Renal cortex interstitium (tissue), 11 donors: ENCODE measurements around the gene STXBP5L. TPM values are rescaled to one million over a fixed set of nuclear protein-coding genes. Genes with fewer than 3 reads are reported as not detected.
"Not testable (repeated sequence)": the region's sequence is repeated elsewhere in the genome, so short reads cannot be mapped to it uniquely, and the experiment has no call there.

ENCODE experiments used
- DNase-seq, 11 donors: peaks; one replicate each; pipeline ENCODE4 v3.0.0-alpha.2; 2013; ENCODE audit warnings: low read depth in 9 of 11, low spot score in 4 of 11; ENCODE audit errors: extremely low read depth in 1 of 11
- polyA plus RNA-seq, 3 donors: library from polyadenylated mRNA; unstranded; fragments of 120-200 nt; gene quantifications; one replicate each; pipeline ENCODE4 v1.2.1, GENCODE V29; 2013; ENCODE audit not compliant: insufficient read length in 3 of 3

The STXBP5L gene
- polyA plus RNA-seq, 3 donors, result 0.15 to 0.30 (median 0.20) TPM

DNA sequence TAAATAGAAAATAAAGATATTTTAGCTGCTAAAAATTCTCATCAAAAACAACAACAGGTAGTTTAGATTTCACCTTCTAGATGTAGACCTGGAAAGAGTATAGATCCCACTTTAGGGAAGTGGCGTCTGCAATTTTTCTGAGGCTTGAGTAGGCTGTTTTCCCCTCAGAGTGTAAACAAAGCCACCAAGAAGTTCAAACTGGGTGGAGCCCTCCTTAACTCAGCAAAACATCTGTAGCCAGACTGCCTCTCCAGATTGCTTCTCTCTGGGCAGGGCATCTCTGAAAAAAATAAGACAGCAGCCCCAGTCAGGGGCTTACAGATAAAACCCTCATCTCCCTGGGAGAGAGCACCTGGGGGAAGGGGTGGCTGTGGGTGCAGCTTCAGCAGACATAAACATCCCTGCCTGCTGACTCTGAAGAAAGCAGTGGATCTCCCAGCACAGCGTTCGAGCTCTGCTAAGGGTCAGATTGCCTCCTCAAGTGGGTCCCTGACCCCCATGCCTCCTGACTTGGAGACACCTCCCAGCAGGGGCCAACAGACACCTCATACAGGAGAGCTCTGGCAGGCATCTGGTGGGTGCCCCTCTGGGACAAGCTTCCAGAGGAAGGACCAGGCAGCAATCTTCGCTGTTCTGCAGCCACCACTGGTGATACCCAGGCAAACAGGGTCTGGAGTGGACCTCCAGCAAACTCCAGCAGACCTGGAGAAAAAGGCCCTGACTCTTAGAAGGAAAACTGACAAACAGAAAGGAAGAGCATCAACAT is 259.6 kb downstream of the STXBP5L start:
- no peak for DNase-seq

DNA sequence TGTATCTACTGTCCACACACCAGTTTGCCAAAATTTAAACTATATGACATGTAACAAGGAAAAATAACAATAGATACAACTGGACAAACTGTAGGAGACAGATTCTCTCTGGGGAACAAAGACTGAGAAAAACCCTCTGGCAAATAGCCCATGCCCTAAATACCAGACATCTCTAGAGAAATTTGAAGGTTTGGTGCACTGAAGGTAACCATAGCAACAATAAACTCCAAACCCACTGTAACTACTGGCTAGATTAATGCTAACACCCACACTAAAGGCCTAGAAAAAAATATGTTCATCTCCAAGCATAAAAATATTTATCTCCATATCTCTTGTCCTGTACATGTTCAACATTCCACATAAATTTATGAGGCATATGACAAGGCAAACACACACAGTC is 267.1 kb downstream of the STXBP5L start:
- no peak for DNase-seq

DNA sequence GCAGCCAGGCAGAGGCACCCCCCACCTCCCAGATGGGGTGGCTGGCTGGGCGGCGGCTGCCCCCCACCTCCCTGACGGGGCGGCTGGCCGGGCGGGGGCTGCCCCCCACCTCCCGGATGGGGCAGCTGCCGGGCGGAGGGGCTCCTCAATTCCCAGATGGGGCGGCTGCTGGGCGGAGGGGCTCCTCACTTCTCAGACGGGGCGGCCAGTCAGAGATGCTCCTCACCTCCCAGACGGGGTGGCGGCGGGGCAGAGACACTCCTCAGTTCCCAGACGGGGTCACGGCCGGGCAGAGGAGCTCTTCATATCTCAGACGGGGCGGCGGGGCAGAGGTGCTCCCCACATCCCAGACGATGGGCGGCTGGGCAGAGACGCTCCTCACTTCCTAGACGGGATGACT is 282.6 kb downstream of the STXBP5L start:
- not testable (repeated sequence) for DNase-seq

DNA sequence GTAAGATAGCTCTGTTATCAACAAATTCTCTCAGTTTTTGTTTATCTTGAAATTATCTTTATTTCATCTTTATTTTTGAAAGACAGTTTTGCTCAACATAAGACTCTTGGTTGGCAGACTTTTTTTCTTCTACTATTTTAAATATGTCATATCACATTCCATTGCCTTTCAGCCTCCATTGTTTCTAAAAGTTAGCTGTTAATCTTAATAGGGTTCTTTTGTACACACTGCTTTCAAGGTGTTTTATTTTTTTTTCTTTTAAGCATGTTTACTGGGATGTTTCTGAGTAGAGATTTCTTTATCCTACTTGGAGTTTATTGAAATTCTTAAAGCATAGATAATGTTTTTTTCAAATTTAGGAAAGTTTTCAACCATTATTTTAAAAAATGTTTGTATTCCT is 294.6 kb downstream of the STXBP5L start:
- no peak for DNase-seq

DNA sequence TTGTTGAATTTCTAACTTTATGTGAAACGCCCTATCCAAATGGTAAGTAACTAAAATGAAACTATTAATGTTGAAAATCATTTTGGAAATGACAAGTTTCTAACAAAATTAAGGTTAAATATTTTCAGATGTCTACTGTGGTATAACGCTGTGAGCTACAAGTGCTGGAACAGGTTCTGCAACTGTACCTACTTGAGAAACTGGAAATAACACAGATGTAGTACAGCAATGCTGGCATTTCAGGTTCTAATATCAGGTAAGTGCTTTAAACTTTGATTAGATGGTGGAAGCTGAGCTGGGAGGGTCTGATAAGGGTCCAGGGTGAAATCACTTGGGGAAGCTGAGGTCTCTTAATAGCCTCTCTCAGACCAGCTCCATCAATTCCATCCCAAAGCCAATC is 315.1 kb downstream of the STXBP5L start:
- no peak for DNase-seq

DNA sequence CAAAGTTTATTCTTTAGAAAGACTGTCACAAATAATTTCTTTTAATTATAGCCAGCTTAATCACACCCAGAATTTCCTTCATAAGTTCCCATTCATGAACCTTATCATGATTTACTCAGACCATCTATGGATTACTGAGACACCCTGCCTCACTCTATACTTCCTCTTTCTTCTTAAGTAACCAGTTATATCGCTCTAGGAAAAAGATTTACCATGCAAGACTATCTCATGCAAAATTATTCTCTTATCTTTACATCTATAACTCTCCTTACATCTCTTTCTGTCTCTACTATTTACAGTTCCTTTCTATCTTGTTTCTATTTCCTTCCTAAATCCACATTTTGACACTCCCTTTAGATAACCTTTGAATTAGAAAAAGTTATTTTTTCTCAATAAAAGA is 321.0 kb downstream of the STXBP5L start:
- no peak for DNase-seq

DNA sequence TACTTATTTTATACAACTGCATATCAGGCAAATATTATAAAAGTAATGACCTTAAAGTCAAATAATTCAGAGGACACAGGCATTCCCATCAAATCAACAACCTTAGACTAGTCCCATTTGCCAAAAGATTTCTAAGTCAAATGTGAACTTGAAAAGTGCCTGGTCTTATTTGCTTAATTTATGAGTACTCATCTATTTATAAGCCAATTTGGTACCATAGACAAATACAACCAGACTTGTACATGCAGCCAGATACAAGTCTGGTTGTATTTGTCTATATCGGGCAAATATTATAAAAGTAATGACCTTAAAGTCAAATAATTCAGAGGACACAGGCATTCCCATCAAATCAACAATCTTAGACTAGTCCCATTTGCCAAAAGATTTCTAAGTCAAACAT is 322.2 kb downstream of the STXBP5L start:
- DNase-seq, result not testable (repeated sequence)

DNA sequence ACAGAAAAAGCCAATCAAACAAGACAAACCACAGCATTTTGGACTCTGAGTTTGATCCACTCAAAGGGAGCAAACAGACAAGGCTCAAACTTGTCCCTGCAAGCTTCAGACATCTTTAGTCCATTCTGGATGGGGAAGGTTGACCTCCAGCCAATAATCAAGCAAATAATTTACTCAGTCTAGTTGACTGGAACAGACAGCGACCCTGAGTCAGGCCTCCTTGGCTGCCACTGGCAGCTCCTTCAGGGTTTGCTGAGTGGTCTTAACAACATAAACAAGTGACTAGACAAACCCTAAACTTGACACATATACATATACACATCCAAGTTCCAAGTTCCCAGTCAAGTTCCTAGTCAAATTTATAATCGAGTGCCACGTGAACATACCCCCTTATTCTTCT is 323.9 kb downstream of the STXBP5L start:
- DNase-seq, result no peak

DNA sequence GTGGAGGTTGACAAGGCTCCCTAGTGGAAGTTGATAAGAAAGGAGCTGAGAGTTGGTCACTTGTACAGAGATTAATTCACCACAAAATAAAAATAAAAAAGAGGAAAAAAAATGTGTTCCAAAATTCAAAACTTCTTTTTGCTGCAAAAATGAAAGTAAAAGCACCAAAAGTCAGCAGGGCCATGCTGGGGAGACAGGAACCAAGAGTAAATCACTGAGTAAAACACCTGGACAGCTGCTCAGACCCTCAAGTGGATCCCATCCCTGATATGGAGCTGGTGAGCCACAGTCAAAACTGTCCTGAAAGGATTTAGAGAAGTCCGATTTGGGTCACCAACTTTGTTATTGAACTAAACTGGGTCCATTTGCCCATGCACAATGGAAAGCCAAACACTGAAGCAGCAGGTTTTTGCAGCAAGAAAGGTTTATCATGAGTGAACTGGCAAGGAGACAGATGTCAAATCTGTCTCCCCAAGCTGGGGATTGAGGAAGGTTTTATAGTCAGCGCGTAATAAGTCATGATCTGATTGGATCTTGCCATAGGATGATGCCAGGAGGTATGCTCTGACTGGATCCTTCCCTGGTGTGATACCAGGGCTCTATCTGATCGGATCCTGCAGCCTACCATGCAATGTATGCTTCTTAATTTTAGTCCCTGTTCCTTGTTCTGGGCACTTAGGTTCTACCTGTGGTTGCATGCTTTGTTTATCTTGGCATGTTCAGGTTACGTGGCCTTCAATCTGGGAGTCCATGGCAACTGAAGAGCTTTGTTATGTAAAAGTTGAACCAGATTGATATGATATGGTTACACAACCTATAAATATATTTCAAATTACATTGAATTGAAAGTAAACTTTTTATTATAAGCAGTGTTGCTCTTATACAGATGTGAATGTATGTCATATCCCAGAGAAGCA is 324.6 kb downstream of the STXBP5L start:
- no peak for DNase-seq

DNA sequence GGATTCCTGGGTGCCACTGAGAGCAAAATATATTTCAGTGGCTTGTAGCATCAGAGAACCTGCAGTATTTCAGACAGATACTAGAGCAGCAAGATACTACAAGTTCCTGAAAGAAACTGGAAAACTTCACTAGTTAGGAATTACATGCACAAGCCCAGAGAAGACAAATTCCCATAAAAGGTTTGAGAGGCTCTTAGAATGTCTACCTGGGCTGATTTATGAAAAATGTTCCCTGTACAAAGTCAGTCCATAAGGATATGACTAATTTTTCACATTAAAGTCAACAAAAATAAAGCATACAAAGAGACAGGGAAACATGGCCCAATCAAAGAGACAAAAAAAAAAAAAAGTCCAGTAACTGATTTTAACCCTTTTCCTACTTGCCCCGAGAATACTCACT is 335.2 kb downstream of the STXBP5L start:
- DNase-seq, result no peak

DNA sequence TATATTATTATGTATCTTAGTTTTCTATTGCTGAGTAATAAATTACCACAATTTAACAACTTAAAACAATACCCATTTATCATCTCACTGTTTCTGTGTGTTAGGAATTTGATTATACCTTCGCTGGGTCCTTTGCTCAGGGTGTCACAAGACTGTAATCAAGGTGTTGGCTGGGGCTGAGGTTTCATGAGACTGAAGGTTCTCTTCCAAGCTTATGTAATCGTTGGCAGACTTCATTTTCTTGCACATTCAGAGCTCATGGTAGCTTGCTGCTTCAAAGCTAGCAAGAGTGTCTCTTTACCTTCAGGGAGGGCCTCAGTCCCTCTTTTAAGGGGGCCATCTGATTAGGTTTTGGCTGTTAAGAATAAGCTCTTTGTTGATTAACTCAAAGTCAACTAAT is 344.7 kb downstream of the STXBP5L start:
- DNase-seq, result no peak

DNA sequence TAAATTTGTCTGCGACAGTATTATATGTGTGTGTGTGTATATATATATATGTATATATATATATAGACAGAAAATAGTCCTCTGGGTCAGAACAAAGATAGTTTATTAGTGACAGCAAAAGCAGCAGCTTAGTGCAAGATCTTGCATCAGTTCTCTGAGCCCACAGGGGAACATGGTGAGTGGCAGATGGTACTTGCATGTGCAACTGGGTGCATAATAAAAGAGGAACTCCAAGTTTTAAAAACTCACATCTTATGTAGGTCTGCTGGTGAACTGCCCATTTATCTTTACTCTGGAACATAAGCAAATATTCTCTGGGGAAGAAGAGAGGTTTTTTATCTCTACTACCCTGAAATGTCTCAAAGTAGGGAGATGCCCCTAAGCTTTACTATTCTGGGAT is 361.4 kb downstream of the STXBP5L start:
- no peak for DNase-seq

DNA sequence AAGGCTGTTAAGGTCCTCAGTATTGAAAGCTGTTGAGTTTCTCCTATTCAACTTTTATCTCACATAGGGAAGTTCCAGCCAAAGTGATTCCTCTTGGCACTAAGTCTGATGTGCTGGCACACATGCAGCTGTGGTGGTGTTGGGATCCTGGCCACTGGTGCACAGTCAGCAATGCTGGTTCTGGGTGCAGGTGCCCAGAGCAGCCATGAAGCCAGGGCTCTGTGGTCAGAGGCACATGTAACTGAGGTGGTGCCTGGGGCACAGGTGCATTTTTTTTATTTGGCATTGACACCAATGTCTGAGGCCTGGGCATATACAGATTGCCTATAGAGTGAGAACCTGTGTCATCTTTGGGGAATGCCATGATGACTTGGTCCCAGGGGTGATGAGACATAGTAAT is 366.4 kb downstream of the STXBP5L start:
- no peak for DNase-seq

DNA sequence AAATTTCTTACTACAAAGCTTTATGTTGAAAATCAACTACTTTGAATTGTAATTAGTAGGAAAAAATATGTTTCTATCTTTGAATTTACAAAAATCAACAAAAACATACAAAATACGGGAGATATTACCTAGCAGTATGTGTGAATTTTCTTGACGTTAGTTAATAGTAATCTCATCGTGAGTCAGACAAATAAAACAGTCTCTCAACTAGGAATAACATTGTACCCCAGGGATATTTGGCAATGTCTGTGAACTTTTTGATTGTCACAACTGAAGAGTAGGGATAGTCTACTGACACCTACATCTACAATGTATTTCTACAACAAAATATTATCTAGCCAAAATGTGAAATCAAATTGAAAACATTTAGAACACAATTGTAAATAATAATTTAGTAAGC is 387.4 kb downstream of the STXBP5L start:
- DNase-seq, result no peak

DNA sequence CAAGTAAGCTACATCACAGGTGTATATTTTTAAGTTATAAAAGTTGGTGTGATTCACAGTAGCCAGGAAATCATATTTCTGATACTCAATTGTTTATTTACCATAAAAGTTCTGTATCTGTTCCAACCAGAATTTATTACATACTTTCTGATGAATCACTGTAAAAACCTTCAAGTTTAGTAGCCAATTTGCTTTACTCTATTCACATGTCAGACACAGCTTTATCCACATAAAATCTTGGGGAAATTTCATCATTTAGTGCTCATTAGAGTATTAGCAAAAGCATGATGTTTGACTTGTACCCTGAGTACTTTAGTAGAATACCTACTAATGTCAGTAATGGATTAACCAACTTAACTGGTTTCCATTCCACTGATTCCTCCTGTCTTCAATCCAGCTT is 388.0 kb downstream of the STXBP5L start:
- DNase-seq, result no peak

DNA sequence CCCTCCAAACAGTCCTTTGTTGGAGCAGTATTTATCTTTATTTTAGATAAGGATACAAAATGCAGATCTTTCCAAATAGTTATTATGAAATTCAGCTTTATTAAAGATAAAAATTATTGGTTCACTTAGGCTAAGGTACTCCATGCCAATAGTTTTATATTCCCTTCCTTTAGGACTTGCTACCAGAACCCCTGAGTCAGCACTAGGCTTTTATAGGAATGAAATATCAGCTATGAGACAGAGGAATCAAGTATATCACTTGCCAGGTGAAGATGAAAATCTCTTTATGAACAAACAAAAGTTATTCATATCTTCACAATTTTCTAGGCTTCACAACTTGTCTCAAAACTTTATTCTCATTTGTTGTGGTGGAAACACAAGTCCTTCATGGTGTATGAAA is 416.3 kb downstream of the STXBP5L start:
- no peak for DNase-seq

DNA sequence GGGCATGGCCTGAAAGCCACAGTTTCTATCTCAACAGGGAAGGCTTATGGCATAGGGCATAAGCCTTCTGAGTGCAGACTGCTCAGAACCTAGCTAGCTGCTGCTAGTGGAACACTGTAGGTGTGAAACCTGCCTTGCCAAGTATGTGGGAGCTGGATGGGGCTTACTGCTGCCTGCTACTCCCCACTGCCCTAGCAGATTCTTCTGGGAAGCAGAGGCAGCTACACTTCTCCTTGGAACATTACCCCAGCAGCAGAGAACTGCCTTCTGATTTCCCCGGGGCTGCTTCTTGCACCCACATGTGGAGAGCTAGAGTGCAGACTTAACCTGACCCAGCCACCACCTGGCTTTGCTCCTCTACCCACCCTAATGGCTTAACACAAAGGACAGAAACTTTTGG is 422.1 kb downstream of the STXBP5L start:
- no peak for DNase-seq

DNA sequence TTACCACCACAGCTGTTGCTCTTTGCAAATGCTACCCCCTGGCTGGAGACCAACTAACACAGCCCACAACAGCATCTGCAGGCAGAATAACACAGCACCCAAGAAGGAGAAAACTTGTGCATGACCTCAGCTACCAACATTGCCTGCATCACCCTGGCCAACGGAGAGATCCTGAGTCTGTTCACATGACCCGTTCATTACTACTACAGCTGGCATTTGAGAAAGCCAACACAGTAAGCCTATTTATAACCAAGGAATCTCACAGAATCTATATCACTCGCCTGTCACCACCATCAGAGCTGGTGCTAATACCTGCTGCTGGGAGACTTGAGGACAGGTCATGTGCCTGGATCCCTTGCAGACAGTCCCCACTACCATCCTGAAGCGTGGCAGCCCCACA is 422.6 kb downstream of the STXBP5L start:
- DNase-seq, result no peak

DNA sequence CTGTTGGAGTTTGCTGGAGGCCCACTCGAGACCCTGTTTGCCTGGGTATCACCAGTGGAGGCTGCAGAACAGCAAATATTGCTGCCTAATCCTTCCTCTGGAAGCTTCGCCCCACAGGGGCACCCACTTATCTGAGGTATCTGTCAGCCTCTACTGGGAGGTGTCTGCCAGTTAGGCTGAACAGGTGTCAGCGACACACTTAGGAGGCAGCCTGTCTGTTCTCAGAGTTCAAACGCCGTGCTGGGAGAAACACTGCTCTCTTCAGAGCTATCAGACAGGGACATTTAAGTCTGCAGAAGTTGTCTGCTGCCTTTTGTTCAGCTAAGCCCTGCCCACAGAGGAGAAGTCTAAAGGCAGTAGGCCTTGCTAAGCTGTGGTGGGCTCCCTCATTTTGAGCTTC is 448.0 kb downstream of the STXBP5L start:
- not testable (repeated sequence) for DNase-seq

DNA sequence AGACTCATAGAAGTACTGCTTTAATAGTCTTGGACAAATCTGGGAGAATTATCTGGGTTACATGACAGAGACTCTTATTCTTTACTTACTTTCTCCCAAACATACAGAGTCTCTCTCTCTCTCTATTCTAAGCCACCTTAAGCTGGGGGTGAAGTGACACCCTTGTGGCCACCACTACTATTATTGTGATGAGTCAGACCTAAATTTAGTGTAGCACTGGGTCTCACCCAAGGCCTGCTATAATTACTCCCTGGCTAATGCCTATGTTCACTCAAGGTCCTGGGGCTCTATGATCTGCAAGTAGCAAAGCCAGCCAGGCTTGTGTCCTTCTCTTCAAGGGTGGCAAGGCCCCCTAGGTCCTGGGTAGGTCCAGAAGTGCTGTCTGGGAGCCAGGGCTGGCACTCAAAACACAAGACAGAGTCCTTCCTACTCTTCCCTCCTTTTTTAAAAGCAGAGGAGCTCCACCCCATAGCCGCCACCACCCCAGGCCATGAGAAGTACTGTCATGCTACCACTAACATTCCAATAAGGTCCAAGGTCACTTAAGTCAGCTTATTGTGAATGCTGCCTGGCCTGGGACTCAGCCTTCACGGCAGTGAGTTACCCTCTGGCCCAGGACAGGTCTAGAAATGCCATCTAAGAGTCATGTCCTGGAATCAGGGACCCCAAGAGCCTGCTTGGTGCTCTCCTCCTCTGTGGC is 454.2 kb downstream of the STXBP5L start:
- DNase-seq, result no peak
